EL (cell line): ENCODE results near the gene IPO9.
"Not testable (repeated sequence)": the region's sequence is repeated elsewhere in the genome, so short reads cannot be mapped to it uniquely, and the experiment has no call there.

ENCODE experiments used
- DNase-seq: peaks from one replicate; pipeline ENCODE4 v3.0.0-alpha.2; 2016

Gene IPO9

DNA sequence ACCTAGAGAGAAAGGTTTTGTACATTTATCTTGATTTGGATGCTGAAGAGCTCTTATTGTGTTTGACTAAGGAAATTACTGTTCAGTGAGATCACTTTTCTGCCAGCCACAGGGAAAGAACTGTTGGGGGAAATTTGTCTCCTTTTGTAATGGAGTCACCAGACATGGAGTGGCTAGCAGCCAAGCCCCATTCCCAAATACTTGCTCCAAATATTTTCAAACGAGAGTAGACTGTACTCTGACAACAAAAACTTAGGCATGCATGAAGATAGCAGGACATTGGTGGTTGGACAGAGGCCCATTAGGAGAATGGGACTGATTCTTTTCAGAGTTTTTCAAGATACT is 21.1 kb downstream of the IPO9 start:
- DNase-seq, result peak; percentile 94

DNA sequence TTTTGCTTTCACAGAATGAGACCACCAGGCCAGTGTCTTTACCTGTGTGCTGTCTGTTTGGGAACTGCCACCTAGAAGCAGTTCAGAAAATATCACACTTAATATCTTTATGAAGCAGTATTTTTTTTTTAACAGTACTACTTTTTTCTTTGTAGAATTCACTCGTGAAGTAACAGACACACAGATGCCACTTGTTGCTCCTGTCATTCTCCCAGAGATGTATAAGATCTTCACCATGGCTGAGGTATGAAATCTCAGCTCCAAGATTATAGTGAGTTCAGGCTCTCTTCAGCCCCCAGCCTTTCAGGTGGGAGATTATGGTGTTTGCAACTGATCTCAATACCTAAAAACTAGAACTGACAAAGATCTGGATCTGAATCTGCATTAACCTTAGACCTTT is 23.0 kb downstream of the IPO9 start:
- DNase-seq, result no peak

DNA sequence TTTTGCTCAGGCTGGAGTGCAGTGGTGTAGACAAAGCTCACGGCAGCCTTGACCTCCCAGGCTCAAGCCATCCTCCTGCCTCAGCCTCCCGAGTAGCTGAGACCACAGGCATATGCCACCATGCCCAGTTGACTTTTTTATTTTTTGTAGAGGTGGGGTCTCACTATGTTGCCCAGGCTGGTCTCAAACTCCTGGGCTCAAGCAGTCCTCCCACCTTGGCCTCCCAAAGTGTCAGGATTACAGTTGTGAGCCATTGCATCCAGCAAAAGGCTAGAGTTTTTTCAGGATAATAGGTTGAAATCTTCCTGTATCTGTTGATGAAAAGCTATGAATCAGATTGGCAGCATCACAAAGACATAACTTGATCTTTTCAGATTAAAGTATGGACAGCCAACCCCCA is 27.8 kb downstream of the IPO9 start:
- not testable (repeated sequence) for DNase-seq

DNA sequence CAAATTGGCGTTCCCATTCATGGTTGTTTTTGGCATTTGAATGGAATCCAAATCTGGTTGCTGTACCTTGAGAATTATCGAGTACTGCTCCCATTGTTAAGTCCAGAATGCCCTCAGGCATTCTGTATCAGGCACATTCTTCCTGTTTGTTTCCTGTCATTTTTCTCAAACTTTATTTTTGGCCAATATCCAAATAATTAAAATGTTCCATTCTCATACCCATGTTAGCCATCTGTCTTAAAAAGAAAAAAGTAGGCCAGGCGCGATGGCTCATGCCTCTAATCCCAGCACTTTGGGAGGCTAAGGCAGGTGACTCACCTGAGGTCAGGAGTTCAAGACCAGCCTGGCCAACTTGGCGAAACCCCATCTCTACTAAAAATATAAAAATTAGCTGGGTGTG is 30.5 kb downstream of the IPO9 start:
- DNase-seq, result no peak

DNA sequence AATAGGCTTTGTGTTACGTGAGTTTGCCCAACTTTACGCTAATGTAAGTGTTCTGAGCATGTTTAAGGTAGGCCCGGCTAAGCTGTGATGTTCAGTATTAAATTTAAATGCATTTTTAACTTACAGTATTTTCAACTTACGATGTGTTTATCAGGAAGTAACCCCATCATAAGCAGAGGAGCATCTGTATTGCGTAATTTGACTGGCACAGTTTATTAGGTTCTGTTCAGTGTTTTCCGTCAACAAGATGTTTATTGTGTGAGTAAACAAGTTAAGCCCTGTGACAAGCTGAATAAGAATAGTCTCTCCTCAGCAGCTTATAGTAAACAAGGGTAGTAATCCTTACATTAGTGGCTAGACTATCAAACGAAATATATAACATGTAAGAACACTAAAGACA is 32.5 kb downstream of the IPO9 start:
- DNase-seq, result no peak

DNA sequence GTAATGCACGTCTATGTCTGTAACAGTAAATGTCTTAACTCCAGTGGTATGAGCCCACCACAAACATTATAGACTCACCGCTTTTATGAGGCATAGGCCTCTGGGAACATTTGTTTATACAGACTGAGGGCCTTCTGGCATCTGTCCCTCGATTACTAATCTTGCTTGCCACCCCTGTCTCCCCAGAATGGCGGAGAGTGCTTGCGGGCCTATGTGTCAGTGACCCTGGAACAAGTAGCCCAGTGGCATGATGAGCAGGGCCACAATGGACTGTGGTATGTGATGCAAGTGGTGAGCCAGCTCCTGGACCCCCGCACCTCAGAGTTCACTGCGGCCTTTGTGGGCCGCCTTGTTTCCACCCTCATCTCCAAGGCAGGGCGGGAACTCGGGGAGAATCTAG is 41.4 kb downstream of the IPO9 start:
- DNase-seq, result peak; percentile 86

DNA sequence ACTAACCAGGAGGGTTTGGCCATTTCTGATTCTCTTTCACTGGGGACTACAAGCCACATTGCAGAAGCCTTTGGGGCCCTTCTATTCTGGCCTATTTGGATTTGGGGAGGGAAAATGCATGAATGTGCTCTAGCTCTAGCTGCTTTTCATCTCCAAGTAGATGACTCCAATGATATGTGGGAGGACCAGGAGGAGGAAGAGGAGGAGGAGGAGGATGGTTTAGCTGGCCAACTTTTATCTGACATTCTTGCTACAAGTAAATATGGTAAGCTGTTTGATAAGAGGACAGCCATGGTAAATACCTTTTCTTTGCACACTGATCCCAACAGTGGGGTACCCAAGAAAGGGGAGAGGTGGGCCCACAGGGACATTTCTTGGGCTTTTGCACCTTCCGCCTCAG is 45.7 kb downstream of the IPO9 start:
- DNase-seq, result no peak

DNA sequence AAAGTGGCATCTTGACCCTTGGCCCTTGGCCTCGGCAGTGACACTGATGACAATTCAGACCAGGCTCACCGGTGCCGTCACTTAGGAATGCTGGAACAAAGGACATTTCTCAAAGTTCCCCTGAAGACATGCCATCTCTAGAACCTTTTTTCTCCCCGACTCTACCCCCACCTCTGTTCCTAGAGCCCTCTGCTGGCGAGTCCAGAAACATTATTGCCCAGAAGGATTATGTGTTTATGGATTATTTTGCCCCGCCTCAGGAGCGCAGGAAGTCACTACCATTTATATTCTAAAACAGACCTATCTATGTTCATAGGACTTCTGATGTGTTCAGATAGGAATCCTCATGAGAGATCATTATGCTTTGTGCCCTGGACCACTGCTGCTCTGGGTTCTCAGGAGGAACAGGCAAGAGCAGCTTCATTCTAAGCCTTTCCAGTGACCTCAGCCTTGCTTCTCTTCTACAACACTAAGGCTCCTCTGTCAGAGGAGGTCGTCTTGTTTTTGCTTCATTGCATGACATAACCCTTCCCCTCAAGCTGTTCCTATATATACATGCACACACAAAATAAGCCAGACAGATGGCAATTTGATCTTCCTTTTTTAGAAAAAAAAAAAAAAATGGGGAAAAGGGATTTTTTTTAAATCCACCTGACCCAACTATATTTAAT is 47.3 kb downstream of the IPO9 start:
- DNase-seq, result no peak

DNA sequence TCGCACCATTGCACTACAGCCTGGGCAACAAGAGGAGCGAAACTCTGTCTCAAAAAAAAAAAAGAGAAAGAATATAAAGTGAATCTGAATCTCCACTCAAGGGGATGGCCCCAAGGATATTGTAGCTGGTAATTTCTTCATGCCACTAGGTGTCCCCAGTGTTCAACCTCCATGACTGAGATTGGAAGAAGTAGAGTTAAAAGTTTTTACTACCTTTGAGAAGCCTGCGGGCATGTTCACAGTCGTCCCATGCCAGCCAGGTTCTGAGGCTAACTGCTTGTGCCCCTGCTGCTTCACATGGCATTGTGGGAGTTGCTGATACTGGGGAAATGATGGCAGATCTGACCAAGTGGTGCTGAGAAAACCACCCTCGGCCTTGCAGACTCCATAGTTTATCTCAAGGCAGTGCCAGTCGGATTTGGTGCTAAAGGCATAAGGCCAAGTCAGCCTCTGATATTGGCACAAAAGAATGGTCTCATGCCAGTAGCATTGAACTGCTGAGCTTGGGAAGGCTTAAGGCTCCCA is 49.0 kb downstream of the IPO9 start:
- peak; percentile 59 for DNase-seq

DNA sequence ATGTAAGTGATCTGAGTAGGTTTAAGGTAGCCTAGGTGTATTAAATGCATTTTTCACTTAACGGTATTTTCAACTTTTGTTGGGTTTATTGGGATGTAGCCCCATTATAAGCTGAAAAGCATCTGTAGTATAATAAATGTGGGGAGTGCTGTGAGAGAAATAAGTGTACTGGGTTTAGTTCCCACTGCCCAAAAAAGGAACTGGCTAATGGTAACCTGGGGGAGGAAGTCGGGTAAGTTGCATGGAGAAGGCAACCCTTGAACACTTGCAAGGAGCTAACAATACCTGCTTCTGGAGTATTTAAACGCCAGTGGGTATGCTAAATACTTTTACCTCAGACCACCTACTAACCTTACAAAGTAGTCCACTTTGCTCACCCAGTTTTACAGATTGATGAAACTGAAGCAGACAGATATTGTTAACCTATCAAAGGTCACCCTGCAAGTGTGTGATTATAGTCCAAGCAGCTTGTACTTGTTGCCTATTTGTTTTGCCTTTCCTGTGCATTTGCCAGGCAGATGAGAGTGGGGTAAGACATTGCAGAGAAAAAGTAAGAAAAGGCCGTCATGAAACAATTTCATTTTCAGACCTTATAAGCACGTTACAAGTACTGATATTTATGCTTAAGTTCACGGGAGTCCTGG is 52.1 kb downstream of the IPO9 start:
- no peak for DNase-seq

DNA sequence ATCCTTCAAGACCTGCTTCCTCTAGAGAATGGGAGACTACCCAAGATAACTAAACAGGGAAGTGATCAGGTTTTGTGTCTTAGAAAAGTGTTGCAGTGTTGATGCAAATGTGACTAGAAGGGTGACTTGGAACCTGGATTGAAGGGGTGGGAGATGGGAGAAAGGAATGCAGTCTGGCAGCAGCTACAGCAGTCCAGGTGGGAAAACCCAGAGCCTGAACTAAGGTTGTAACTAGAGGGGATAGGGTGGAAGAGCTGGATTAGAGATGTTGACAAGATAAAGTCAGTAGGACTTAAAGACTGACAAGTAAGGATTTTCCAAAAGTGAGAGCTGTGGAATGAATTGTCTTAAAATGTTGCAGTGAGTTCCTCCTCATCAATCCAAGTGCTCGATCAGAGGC is 52.7 kb downstream of the IPO9 start:
- no peak for DNase-seq

DNA sequence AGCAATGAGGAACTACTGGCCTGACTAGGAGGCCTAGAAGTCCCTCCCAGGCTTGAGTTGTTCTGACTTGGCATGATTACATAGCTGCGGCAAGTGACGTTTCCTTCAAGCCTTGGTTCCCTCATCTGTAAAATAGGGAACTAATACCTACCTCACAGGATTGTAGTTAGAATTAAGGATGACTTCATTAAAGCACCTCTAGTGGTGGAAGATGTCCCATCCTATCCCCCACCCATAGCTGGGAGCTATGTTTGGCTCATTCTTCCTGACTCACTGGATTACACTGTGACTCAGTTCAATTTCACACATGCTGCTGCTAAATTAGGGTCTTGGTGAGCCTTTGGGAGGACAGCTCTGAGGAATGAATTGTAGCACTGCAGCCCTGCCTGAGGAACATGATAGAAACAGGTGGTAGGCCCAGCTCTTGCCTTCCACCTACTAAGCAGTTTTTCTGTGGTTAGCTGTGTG is 53.7 kb downstream of the IPO9 start:
- peak; percentile 90 for DNase-seq

DNA sequence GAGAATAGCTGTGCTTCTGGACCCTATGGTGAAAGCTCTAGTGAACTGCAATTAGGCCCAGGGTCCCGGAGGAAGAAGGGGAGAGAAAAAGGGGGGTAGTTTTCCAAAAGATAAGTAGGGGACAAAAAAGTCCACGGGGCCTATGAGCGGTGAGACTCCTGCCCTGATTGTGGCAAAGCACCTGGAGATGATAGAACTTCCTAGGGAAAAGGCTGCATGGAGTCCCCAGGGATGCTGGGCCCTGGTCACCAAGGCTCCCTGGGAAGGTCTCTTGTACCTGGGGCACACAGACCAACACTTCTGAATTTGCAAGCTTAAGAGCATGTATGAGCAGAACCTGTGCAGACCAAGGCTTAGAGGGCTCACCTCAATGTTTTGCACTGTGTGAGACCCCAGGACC is 54.3 kb downstream of the IPO9 start:
- DNase-seq, result no peak

DNA sequence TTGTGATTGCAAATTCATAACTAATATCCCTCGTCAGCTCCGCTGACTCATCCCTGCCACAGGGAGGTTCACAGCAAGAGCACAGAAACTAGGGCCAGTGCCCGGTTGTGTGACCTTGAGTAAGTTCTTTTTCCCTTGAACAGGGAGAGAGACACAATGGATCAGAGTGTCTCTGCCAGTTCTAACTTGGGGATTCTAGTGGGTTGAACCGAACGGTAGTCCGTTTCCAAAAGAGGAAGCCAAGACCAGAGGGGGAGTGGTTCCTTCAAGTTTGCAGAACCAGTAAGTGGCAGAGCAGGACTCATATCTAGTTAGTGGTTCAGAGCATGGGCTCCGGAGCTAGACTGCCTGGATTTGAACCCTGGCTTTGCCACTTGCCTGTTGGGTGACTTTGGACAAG is 54.8 kb downstream of the IPO9 start:
- DNase-seq, result peak; percentile 72

DNA sequence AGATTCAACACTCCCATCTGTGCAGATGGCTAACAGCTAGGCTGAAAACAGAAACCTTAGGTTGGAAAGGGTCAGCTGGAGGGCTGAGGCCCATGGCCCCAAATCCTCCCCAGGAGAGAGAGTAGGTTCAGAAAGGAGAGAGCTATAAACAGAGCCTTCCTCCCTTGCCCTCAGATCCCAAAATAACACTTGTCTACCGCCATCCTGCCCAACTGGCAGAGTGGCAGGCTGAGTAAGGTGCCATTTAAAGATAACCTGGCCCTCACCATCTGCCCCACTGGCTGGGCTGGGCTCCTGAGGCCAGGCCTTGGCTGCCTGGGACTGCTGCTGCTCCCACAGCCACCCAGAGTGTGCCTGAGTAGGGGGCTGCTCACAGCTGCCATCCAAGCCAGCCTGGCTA is 55.5 kb downstream of the IPO9 start:
- DNase-seq, result no peak

DNA sequence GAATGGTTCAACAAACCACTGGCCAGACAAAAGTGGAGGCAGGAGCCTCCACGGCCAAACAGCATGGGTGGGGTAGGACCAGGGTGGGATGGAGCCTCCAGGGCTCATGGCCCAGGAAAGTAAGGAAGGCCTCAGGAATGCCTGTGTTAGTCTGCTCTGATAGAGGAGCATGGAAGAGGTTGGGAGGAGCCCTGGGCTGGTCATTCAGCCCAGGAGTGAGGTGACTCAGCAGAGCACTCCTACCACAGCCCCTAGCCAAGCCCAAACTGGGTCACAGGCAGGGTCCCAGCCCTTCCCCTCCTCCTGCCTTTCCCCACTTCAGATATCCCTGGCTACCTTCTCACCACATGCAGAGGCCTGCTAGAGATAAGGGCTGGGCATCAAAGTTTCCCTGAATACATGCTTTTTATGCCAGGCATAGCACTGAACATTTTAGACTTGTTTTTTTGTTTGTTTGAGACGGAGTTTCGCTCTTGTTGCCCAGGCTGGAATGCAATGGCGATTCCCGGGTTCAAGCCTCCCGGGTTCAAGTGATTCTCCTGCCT is 56.6 kb downstream of the IPO9 start:
- peak; percentile 69 for DNase-seq

DNA sequence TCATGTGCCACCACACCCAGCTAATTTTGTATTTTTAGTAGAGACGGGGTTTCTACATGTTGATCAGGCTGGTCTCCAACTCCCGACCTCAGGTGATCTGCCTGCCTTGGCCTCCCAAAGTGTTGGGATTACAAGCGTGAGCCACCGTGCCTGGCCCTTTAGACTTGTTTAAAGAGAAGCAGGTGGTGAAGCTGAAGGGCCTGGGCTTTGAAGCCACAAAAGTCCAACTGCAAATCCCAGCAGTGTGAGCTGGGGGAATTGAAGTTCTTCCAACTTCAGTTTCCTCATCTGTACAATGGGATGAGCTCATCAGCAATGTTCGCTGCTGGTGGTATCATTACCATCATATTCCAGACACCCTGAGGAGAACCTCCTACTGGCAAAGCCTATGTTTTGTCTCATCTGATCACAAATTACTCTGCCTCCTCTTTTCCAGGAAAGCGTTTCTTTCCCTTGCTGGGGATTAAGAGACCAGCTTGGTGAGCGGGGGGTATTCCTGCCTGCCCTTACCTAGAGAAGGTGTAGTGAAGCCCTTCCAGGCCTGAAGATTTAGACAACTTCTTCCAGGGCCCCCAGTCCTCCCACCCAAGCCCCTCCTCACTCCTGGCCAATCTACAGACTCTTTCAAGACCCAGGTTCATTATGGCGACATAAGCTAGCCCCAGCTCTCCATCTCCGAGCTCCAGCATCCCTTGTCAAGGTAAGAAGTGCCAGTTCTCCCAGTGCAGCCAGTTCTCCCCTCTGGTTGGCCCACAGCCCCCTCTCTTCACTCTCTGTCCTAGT is 57.3 kb downstream of the IPO9 start:
- DNase-seq, result no peak

DNA sequence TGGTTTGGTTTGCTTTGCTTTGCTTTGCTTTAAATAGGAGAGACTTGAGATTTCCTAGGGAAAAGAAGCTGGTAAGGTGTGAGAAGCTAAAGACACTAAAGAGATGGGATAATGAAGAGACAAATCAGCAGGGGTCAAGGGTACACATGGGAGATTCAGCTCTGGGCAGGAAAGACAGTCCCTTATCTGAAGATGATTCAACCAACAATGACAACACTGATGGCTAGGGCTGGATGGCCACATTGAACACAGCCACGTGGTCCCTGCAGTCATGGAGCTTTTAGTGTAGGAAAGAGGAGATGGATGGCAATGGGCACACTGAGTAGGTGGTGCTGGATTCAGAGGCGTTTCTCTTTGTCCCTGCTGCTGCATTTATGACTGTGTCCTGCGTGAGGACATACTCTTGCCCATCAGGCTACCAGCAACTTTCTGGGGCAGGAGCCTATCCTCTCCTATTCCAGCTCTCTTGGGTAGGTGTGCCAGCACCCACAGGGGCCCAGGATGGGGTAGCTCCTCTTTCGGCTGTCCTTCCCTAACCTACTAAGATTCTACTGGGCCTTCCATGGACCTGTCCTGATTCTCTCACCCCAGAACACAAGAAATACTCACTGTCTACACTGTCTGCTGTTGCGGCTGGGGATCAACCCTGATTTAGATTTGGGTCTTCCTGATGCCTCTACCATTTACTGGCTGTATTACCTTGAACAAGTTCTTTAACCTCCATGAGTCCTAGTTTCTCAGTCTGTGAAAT is 58.3 kb downstream of the IPO9 start:
- DNase-seq, result no peak

DNA sequence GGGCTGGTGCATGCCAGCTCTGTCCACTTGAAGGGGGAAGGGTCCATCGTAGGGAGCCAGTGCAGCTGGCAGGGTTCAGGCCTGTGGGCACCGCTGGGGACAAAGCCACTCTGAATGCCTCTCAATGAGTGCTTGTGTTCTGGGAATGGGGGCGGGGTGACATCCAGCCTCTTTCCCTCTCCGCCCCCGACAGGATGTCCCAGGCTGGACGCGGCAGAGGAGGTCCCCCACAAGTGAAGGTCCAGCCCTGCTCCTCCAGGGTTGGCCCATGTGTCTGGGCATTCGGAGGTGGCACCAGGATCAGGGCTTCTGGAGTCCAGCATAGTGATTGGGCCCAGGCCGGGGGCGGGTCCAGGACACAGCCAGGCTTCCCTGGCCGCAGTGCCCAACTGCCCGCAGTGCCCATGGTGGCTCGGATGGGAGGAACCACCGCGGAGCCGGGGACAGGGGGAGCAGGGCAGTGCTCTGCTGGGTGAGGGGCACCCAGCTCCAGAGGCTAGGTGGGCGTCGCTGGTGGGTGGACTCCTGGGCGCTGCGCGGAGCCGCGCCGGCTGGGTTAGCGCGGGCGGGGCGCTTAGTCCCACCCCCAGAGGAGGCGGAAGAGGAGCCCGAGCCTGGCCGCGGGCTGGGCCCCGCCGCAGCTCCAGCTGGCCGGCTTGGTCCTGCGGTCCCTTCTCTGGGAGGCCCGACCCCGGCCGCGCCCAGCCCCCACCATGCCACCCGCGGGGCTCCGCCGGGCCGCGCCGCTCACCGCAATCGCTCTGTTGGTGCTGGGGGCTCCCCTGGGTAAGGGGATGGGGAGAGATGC is 59.5 kb downstream of the IPO9 start, which contains the start of gene SHISA4:
SHISA4 (plus strand) TSS at position 617 of the 808 bp plus-strand sequence; CDS start at position 714, 97 bp downstream.
- DNase-seq, result peak; percentile 89

DNA sequence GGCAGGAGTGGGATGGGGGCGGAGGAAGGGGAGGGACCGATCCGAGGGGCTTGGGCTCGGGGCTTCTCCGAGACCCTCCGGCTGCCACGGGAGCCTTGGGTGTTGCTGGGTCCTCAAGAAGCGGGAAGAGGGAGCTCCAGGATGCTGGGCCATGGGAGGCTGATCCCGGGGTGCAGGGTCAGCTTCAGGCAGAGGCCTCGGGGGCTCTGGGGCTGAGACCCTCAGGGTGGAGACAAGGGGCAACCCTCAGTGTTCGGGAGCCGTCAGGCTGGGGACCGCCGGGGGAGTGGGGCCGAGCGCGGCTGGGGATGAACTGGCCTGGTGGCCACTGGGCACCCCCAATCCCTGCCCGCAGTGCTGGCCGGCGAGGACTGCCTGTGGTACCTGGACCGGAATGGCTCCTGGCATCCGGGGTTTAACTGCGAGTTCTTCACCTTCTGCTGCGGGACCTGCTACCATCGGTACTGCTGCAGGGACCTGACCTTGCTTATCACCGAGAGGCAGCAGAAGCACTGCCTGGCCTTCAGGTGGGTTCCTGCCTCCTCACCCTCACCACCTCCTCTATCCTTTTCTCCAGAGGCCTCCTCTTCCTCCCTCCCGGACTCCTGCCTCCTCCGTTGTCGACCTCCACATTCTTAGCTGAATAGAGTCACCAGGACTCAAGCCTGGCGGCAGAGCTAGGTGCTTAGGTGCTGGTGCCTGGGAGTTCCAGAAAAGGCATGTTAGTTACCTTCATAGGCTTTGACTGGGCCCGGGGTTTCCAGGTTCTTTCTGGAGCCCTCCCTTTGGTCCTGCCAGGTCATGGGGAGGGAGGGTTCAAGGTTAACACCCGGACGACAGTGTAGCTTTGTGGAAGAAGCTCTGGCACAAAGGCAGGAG is 60.4 kb downstream of the IPO9 start:
- DNase-seq, result no peak

DNA sequence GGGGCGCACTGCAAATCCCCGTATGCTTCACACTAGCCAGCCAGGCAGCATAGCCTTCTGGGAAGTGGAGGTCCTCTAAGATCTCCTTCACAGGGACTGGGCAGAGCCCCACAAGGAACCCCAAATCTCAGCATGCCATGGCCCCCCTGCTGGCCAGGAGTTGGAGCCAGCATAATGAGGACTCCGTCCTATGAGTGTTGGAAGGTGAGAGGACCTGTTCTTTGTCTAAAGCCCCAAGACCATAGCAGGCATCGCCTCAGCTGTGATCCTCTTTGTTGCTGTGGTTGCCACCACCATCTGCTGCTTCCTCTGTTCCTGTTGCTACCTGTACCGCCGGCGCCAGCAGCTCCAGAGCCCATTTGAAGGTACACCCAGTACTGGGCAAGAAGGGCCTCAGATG is 61.3 kb downstream of the IPO9 start:
- no peak for DNase-seq
